ENCODE results near the gene DMXL2. TPM values are rescaled to one million over a fixed set of nuclear protein-coding genes. Genes with fewer than 3 reads are reported as not detected.
A peak's percentile ranks its signal among the peaks of the same experiment; 100 is the strongest.
"Not testable (repeated sequence)": the region's sequence is repeated elsewhere in the genome, so short reads cannot be mapped to it uniquely, and the experiment has no call there.

Gene DMXL2, protein sequence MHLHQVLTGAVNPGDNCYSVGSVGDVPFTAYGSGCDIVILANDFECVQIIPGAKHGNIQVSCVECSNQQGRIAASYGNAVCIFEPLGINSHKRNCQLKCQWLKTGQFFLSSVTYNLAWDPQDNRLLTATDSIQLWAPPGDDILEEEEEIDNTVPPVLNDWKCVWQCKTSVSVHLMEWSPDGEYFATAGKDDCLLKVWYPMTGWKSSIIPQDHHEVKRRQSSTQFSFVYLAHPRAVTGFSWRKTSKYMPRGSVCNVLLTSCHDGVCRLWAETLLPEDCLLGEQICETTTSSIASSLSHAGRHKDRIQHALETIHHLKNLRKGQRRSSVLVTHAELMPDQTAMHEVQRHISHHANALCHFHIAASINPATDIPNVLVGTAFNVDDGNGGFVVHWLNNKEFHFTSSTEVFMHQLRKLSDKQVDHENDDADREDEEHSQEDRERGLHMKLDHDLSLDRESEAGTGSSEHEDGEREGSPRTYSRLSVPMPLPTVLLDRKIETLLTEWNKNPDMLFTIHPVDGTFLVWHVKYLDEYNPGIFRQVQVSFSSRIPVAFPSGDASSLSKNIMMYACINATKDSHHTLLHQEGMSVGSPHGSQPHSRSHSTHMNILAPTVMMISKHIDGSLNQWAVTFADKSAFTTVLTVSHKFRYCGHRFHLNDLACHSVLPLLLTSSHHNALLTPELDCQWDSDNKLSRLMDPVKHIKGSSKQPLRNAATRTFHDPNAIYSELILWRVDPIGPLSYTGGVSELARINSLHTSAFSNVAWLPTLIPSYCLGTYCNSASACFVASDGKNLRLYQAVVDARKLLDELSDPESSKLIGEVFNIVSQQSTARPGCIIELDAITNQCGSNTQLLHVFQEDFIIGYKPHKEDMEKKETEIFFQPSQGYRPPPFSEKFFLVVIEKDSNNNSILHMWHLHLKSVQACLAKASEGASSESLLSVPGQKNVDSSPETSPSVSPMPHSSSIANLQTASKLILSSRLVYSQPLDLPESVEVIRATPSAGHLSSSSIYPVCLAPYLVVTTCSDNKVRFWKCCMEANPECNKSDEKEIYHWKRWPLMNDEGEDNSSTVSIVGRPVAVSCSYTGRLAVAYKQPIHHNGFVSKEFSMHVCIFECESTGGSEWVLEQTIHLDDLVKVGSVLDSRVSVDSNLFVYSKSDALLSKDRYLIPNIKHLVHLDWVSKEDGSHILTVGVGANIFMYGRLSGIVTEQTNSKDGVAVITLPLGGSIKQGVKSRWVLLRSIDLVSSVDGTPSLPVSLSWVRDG (N-terminal part only)
- 19.7 and 23.4 TPM in 2 replicates for total RNA-seq (2014; rRNA removed; shearing (Covaris generic))

DNA sequence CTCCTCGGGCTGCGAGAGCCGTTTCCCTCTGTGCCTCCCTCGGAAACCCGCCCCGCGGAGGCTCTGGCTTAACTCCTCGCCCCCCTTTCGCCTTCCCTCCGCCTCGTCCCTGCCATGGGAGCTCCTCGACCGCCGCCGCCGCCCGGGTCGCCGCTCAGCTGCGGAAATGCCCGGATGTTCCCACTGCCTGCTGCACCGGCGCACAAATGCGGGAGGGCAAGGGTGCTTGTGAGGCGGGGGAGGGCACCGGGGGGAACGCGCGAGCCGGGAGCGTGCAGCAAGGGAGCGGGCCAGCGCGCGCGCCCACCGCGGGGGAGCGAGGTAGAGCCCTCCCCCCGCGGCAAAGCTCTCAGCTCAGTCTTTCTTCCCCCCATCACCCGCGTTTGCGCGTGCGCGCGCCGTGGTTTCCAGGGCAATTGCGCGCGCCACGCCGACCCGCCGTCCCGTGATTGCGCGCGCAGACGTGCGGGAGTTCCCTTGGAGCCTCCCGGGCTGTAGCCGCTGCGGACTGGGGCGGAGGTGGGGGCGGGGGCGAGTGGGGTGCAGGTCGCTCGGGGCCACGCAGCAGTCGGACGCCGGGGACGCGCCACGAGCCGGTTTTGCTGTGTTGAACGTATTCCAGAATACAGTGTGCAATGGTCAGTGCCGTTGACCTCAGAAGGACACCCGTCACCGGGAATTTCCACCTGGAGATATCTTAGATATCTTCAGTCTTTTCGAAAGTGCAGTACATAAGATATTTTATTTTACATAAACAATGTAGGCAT, at the start of gene DMXL2:
Gene DMXL2 (minus strand): TSS at position 168 of the 767 bp plus-strand sequence. CDS start 226 bp downstream, outside the sequence.
- peak; percentile 72 for DNase-seq (ENCODE audit: low spot score)

DNA sequence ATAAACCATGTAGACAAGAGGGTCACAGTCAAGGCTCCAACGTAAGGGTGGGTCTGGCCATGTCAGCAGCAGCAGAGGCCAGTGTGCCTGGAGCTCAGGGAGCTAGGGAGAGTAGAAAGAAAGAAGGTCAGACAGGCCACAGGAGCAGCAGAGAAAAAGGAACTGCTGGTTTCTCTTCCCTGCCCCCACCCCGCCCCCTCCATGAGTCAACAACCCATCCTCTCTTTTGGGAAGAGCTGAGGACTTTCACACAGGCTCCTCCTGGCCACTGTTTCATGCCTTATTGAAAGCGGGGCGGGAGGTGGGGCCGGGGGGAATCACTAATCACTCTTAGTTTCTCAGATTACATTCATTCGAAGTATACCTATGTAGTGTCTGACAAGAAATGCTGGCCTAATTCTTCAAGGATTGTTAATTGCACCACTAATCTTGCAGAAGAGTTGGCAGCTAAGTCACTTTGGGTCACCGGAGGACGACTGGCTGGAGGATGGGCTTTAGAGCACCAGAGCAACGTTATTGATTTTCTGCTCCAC, 49.6 kb upstream of the DMXL2 start:
- no peak for DNase-seq (ENCODE audit: low spot score)

DNA sequence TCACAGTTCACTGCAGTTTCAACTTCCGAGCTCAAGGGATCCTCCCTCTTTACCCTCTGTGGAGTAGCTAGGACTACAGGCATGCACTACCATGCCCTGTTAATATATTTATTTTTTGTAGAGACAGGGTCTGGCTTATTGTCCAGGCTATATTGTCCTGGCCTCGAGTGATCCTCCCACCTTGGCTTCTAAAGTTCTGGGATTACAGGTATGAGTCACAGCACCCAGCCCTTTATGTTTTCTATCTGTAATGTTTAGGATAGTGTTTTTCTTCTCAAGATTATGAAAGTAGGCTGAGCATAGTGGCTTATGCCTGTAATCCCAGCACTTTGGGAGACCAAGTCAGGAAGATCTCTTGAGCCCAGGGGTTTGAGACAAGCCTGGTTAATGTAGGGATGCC, 46.8 kb upstream of the DMXL2 start:
- DNase-seq (ENCODE audit: low spot score) = no peak

DNA sequence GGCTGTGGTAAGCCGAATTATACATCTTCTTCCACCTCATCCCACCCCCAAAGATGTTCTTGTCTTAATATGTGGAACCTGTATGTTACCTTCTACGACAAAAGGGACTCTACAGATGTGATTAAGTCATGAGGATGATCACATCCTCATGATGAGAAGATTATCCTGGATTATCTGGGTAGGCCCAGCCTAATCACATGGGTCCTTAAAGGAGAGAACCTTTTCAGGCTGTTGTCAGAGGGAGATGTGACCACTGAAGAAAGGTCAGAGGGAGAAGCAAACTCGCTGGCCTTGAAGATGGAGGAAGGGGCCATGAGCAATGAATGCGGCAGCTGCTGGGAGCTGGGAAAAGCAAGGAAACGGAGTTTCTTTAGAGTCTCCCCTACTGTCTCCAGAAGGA, 45.9 kb upstream of the DMXL2 start:
- DNase-seq (ENCODE audit: low spot score) = no peak

DNA sequence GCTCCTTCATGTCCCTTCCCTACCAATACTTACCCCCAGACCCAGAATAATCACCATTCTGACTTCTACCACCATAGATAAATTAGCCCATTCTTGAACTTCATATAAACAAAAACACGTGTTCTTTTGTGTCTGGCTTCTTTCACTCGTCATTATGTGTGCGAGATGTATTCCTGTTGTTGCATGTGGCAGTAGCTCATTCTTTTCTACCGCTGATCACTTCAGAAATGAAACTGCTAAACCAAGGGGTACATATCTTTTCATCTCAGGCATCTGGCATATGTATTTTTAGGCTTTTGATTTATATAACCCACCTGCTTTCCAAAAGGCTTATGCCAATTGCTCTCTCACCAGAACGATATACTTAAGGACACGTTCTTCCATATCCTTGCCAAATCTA, 44.9 kb upstream of the DMXL2 start:
- no peak for DNase-seq (ENCODE audit: low spot score)

DNA sequence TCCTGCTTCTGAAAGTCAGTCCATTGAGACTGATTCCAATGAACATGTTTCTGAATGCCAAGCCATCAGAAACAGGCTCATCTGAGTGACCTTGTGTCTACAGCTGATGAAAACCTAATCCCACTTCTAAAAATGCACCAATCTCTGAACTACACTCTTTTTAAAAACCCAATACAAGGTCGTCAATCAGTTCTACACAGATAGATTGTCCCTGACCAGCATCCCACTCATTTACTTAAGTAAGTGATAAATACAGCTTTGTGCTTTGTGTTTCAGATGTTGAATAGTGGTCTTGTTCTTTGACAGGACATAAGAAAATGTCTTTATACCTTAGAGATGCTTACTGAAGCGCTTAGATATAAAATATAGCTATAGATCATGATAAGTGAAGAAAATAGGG, 38.5 kb upstream of the DMXL2 start:
- DNase-seq (ENCODE audit: low spot score) = no peak

DNA sequence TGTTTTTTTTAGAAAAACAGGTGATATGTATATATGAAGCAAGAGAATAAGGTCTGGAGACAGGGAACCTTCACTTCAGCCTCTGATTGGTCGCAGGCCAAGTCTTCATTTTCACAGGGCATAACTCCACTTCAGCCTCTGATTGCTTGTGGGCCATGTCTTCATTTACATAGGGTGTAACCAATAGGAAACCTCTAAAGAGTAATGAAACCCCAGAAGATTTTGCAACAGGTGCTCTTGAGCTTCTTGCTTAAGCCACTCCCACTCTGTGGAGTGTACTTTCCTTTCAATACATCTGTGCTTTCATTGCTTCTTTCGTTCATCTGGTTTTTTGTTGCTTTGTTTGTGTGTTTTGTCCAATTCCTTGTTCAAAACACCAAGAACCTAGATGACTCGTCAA, 36.1 kb upstream of the DMXL2 start:
- DNase-seq (ENCODE audit: low spot score) = no peak

DNA sequence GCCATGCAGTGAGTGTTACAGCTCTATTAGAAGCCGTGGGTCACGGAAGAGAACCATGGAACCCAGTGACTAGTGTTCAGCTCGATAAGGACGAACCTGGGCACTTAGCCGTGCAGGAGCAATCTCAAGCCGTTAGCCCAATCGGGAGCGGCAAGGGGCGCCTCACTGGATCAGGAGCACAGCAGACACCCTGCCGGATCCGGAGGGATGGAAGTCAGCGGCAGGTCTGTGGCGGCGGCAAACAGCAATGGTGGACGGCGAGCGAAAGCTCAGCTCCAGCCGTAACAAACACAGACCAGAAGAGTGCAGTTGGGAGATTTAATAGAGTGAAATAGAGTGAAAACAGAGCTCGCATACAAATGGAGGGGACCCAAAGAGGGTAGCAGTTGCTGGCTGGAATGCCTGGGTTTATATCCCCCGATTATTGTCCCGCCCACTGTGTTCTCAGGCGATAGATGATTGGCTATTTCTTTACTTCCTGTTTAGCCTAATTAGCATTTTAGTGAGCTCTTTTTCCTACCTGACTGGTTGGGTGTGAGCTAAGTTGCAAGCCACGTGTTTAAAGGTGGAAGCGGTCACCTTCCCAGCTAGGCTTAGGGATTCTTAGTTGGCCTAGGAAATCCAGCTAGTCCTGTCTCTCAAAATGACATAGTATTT, 33.0 kb upstream of the DMXL2 start:
- not testable (repeated sequence) for DNase-seq (ENCODE audit: low spot score)

DNA sequence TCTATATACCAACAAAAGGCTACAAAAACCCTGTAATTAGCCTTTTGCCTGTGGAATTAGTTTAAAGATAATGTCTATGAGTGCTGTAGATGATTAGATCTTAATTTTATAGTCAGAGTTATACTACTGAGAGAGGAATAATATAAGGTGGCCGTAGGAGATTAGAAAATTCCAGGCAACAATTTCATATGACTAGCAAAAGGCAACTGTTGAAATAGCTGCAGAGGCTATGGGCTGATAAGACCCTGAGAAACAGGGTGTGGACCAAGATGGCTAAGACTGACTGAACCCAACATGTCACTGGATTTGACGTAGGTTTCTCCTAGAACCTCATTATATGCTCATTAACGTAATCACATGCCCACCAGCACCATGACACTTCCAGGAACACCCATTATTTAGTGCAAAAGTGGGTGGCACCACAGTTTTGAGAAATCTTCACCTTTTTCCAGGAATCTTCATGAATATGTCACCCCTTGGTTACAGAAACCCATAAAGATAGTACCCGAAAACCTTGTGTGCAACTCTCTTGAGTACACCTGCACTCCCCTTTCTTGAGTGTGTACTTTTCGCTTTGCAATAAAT, 29.6 kb upstream of the DMXL2 start:
- DNase-seq (ENCODE audit: low spot score) = no peak

DNA sequence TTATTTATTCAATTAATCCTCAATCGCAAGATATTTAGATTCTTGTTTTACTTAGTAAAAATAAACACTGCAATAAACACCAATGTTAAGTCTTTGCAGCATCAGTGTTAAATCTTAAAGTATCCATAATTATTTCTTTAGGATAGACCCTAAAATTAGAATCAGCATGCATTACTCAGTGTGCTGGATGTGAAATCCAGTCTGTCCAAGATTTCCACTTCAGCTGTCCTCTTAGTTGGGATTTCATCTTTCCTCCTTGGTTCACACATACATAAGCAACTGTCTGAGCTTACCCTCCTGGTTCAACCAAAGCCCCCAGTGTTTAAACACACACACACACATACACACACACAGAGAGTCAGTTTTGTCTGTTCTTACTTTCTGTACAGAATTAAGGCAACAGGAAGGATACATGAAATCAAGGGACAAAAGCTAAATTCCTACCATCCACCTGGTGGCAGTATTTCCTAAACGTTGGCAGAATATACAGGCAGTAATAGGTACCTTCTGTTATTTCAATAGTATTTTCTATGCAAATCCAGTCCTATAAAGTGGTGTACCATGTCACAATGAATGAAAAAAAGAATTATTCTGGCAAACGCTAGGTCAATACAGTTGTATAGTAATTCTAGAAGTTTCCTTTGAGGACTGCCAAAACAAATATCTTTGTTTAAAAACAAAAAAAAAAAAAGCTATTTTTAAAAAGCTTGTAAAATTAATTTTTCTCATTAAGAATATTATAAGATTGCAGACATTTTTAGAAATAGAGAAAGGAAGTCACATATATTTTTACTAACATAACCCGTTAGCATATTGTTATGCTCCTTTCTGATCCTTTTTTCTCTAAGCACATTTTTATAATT, 27.3 kb upstream of the DMXL2 start:
- peak; percentile 72 for DNase-seq (ENCODE audit: low spot score)

DNA sequence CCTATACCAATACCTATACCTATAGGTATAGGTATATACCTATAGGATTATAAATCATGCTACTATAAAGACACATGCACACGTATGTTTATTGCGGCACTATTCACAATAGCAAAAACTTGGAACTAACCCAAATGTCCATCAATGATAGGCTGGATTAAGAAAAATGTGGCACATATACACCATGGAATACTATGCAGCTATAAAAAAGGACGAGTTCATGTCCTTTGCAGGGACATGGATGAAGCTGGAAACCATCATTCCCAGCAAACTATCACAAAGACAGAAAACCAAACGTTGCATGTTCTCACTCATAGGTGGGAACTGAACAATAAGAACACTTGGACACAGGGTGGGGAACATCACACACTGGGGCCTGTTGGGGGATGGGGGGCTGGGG, 26.1 kb upstream of the DMXL2 start:
- not testable (repeated sequence) for DNase-seq (ENCODE audit: low spot score)

DNA sequence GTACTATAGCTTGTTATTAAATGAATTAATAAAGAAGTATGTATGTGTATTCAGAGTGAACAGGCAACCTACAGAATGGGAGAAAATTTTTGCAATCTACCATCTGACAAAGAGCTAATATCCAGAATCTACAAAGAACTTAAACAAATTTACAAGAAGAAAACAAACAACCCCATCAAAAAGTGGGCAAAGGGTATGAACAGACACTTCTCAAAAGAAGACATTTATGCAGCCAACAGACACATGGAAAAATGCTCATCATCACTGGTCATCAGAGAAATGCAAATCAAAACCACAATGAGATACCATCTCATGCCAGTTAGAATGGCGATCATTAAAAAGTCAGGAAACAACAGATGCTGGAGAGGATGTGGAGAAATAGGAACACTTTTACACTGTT, 25.5 kb upstream of the DMXL2 start:
- not testable (repeated sequence) for DNase-seq (ENCODE audit: low spot score)

DNA sequence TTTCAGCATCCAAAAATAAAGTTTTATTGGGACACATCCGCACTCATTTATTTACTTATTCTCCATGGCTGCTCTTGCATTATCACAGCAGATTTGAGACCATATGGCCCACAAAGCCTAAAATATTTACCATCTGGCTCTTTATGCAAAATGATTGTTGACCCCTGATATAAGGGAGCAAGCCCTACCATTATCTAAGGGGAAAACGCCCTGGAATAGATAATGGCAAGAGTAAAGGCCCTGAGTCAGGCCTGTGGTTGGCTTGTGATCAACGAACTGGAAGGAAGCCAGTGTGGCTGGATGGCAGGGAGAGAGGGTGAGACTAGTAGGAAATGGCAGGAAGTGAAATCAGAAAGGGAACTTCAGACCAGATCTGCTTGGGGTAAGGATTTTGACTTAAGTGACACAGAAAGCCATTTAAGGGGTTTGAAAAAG, 24.6 kb upstream of the DMXL2 start:
- peak; percentile 77 for DNase-seq (ENCODE audit: low spot score)

DNA sequence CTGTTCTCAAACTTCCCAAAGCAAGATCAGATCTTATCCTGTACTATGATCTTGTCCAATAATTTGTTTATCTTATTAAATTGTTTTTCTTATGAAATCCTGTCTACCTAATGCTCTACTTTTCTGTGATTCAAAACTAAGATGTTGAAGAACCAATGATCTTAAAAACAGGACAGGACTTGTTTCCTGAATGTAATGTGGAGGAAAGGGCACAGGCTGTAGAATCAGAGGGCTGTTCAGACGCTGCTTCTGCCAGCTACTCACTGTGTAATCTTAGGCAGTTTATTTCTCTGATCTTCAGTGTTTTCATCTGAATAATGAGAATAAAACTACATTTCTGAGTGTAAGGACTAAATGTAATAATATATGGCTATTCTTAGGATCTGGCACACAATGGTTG, 20.1 kb upstream of the DMXL2 start:
- DNase-seq (ENCODE audit: low spot score) = no peak

DNA sequence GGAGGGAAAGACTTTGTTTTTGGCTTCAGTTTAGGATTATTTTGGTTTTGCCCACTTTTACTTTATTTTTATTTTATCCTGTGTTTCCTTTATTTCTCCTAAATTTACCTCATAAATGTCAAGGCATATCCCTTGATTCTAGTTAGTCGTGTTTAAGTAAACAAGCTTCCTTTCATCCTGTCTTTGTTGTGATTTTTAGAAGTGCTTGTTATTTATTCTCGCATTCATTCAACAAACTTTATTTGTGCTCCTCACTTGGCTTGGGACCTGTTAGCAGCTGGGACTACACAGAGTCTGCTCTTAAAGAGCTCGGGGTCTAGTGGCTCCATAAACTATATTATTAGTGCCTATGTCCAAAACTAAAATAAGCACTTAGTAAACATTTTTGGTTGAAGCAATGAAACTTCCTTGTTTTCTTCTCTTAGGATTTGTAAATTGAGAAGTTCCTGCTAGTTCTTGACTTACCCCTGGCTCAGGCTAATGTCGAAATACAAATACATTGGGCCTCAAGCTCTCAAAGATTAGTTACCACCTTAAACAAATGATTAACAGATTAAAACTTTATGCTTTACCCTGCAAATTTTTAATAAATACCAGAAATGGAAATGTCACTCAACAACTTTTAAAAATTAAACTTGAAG, 19.0 kb upstream of the DMXL2 start:
- no peak for DNase-seq (ENCODE audit: low spot score)

DNA sequence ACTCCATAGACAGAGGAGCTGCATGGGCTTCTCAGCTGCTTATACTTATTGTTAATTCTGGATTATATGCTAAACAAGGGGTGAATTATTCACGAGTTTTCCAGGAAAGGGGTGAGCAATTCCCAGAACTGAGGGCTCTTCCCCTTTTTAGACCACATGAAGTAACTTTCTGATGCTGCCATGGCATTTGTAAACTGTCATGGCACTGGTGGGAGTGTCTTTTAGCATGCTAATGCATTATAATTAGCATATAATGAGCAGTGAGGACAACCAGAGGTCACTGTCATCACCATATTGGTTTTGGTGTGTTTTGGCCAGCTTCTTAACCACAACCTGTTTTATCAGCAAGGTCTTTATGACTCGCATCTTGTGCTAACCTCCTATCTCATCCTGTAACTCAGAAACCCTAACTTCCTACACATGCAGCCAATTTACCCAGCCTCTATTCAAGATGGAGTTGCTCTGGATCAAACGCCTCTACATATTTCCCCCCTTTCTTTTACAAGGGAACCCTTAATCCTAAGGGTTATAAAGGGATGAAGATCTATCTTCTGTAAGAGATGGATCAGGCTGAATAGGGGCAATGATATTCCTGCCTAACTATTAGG, 12.1 kb upstream of the DMXL2 start:
- no peak for DNase-seq (ENCODE audit: low spot score)

DNA sequence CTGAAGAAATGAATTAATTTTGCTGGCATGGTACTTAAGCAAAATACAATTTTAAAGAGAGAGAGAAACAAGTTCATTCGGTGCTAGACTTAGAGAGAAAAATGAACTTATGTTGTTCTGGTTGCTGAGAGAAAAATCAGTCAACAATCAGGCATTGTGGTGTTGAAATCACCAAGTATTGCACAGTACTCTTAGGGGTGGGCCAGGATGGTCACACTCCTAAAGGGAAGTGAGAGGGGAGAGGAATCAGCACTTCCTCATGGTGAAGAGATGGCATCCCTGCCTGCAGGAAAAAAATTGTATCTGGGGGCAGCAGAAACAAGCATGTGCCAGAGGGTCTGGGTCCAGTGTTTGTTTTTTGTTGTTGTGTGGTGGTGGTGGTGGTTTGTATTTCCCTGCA, 7.0 kb upstream of the DMXL2 start:
- DNase-seq (ENCODE audit: low spot score) = no peak

DNA sequence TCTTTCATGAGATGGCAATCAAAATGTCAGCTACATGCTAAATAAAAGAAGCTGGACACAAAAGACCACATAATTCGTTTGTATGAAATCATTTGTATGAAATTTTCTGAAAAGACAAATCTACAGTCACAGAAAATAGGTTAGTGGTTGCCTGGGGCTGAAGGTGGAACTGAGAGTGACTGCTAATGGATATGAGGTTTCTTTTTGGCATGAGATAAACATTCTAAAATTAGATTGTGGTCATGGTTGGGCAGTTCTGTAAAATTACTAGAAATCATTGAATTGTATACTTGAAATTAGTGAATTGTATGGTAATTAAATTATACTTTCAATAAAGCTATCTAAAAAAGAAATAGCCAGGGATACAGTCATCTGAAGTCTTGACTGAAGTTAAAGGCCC, 2.7 kb upstream of the DMXL2 start:
- DNase-seq (ENCODE audit: low spot score) = no peak
